Cardiac fibroblast (primary cell): ENCODE data around the gene TMSB4Y.

Experiments used
- DNase-seq, 2 donors: peaks; one replicate each; pipeline versions ENCODE4 v3.0.0 to v3.0.0-alpha.2; 2010; ENCODE audit warnings: low read depth in 2 of 2
- H3K4me3 ChIP-seq, 2 donors: replicated peaks in 1 of 2; 1 replicate in 1 of 2; 2 replicates in 1 of 2; pipeline ENCODE4 v1.5.1; 2011; ENCODE audit warnings: low read depth in 2 of 2, low read length in 2 of 2, mild to moderate bottlenecking in 2 of 2, moderate library complexity in 1 of 2
- CTCF ChIP-seq: IDR thresholded peaks from one replicate; pipeline ENCODE4 v1.5.1; 2011; ENCODE audit warnings: low read depth, mild to moderate bottlenecking, low read length, inconsistent platforms

TMSB4Y gene

GRCh38 chrY:13708038-13708437 is 4.3 kb downstream of the TMSB4Y start:
- DNase-seq, result no peak
- no peak for TF ChIP-seq CTCF
- no peak overlapping the region for H3K4me3 ChIP-seq

- TF ChIP-seq CTCF, result no peak
- H3K4me3 ChIP-seq, result no peak overlapping the region
- DNase-seq, result no peak
Observed at GRCh38 chrY:13718996-13719395, 15.3 kb downstream of the TMSB4Y start.

GRCh38 chrY:13729517-13729916 is 25.8 kb downstream of the TMSB4Y start:
- TF ChIP-seq CTCF, result no peak
- no peak overlapping the region for H3K4me3 ChIP-seq
- DNase-seq, result peak; percentile 5 to 6

- DNase-seq, result peak; percentile 5 to 6
- TF ChIP-seq CTCF, result peak; percentile 7
- H3K4me3 ChIP-seq, result no peak overlapping the region
Observed at GRCh38 chrY:13738618-13739017, 34.9 kb downstream of the TMSB4Y start.

GRCh38 chrY:13751289-13752071 is 47.8 kb downstream of the TMSB4Y start:
- no peak overlapping the region for H3K4me3 ChIP-seq
- DNase-seq, result no peak
- no peak for TF ChIP-seq CTCF

GRCh38 chrY:13754661-13755060 is 51.0 kb downstream of the TMSB4Y start:
- DNase-seq, result no peak
- no peak for TF ChIP-seq CTCF
- H3K4me3 ChIP-seq, result no peak overlapping the region
